T-helper 1 cell treated with Interleukin-12 subunit alpha and Interleukin-12 subunit beta and Interleukin-4 antibody, amounts not matched to agents 30 μg/mL and 1 μg/mL, for 36 hours (primary cell): ENCODE results near the gene TENM3.

Source experiments
- H3K27ac Mint-ChIP-seq: one replicate; pipeline ENCODE4 v1.8.0; 2021; ENCODE audit warnings: mild to moderate bottlenecking, mixed read lengths
- H3K27me3 Mint-ChIP-seq: one replicate; pipeline ENCODE4 v1.8.0; 2021; ENCODE audit warnings: low read depth, mixed read lengths
- H3K36me3 Mint-ChIP-seq: one replicate; pipeline ENCODE4 v1.8.0; 2021; ENCODE audit warnings: low read depth, mixed read lengths
- H3K4me1 Mint-ChIP-seq: one replicate; pipeline ENCODE4 v1.8.0; 2021; ENCODE audit warnings: low read depth, mixed read lengths
- H3K4me3 Mint-ChIP-seq: one replicate; pipeline ENCODE4 v1.8.0; 2021; ENCODE audit warnings: mild to moderate bottlenecking, moderate library complexity, mixed read lengths
- H3K9me3 Mint-ChIP-seq: one replicate; pipeline ENCODE4 v1.8.0; 2021; ENCODE audit warnings: mixed read lengths

Gene TENM3

DNA sequence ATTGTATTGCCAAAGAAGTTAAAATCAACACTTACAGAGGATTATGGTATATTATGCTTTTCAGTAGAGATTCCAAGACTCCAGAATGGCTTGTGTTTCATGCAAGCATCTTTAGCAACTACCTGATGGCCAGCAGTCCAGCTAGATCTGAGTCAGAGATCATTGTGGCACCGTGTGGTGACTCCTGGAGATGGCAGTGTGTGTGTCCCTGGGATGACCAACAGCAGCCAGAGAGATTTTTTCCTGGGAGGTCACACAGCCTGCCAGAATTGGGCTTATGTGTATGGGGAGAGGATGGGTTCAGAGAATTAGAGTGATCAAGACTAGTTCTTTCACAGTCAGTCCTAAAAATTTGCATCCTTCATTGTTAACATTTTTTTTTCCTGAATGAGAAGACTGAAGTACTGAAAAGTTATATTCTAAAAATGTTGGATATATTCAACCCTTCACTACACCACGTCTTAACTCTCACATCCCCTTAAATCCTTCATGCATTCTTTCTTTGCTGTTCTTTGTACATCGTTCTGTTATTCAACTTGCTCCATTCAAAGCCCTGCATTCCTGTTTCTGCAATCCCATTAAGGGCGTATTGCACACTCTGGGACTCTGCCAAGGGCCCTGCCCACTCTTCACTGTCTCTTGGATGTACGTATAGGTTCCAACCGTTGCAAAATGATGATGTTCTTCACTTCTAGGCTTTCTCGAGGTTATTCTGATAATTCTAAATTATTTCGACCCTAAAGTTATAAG, 12.4 kb downstream of the TENM3 start:
- Mint-ChIP-seq H3K4me1 (no peaks in the 10 kb centered on the region), H3K27me3 (no peaks in the 10 kb centered on the region), H3K4me3 (no peak overlapping the region), H3K27ac (no peak overlapping the region), H3K9me3 (no peaks in the 10 kb centered on the region), H3K36me3 (no peaks in the 10 kb centered on the region)

DNA sequence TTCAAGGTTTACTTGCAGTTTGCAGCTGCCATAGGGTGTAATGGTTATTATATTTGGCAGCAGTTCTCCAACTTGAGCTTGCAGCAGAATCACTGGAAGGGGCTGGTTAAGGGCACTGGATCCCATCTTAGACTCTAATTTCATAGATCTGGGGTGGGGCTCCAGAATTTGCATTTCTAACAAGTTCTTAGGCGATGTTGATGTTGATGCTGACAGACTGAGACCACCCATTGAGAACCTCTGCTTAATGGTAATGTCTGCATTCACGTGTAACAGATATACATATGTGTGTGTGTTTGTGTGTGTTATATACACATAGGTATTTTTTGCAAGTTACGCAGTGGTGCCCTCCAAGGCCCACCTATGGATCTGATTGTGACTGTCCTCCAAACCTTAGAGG, 13.8 kb downstream of the TENM3 start:
- Mint-ChIP-seq H3K27ac (no peak overlapping the region), H3K36me3 (no peaks in the 10 kb centered on the region), H3K27me3 (no peaks in the 10 kb centered on the region), H3K4me1 (no peaks in the 10 kb centered on the region), H3K4me3 (no peak overlapping the region), H3K9me3 (no peaks in the 10 kb centered on the region)

DNA sequence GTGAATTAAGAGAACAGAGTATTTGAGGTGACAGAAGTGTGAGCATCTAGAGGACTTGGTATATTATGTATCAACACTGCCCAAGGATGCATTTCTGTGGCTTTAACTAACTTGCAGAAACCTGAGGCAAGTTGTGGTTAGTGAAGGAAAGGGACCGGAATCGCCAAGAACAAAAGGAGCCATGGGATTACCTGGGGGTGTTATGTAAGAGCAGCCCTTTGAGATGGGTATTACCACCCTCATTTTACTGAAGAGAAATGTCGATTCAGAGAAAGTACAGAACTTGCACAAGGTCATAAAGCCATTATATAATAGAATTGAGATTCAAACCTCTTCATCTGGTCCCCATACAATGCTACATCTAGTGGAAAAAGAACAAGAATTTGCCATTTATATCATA, 14.3 kb downstream of the TENM3 start:
- no peaks in the 10 kb centered on the region for H3K9me3 Mint-ChIP-seq
- H3K27ac Mint-ChIP-seq: no peak overlapping the region
- no peaks in the 10 kb centered on the region for H3K4me1 Mint-ChIP-seq
- H3K36me3 Mint-ChIP-seq: no peaks in the 10 kb centered on the region
- no peak overlapping the region for H3K4me3 Mint-ChIP-seq
- H3K27me3 Mint-ChIP-seq: no peaks in the 10 kb centered on the region

DNA sequence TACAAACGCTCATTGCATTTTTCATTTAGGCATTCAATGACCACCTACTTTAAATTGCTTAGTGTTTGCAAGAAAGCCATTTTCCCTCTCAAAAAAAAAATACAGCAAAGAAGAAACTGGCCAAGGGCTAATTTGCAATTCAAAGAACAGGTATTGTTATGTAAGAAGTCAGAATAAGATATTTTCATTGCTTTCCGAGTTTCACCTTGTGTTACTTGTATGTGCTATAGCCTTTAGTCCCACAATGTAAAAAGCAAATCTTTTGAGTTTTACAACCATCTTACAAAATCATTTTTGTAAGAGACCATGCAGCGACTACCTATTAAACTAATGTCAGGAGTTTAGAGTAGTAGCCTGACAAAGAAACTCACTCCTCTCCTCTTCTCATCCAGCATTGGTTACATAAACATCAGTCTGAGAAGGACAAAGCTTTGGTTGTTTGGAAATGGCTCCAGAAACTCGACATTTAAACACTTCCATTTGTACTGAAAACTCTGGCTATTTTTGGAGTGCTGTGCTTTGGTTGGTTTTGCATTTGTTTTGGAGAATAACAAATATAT, 15.3 kb downstream of the TENM3 start:
- H3K4me3 Mint-ChIP-seq: no peak overlapping the region
- H3K36me3 Mint-ChIP-seq: no peaks in the 10 kb centered on the region
- no peaks in the 10 kb centered on the region for H3K27me3 Mint-ChIP-seq
- no peaks in the 10 kb centered on the region for H3K4me1 Mint-ChIP-seq
- H3K27ac Mint-ChIP-seq: no peak overlapping the region
- no peaks in the 10 kb centered on the region for H3K9me3 Mint-ChIP-seq

GRCh38 chr4:182261651-182262223, 18.5 kb downstream of the TENM3 start:
- Mint-ChIP-seq H3K27me3 (no peaks in the 10 kb centered on the region), H3K4me3 (no peak overlapping the region), H3K27ac (no peak overlapping the region), H3K9me3 (no peaks in the 10 kb centered on the region), H3K36me3 (no peaks in the 10 kb centered on the region), H3K4me1 (no peaks in the 10 kb centered on the region)

- H3K9me3 Mint-ChIP-seq: no peaks in the 10 kb centered on the region
- H3K27ac Mint-ChIP-seq: no peak overlapping the region
- H3K4me3 Mint-ChIP-seq: no peak overlapping the region
- H3K4me1 Mint-ChIP-seq: no peaks in the 10 kb centered on the region
- H3K27me3 Mint-ChIP-seq: no peaks in the 10 kb centered on the region
- no peaks in the 10 kb centered on the region for H3K36me3 Mint-ChIP-seq
Measured at GRCh38 chr4:182263562-182263961, 20.4 kb downstream of the TENM3 start.

- Mint-ChIP-seq H3K27ac (no peak overlapping the region), H3K36me3 (no peaks in the 10 kb centered on the region), H3K9me3 (no peaks in the 10 kb centered on the region), H3K27me3 (no peaks in the 10 kb centered on the region), H3K4me1 (no peaks in the 10 kb centered on the region), H3K4me3 (no peak overlapping the region)
Measured at GRCh38 chr4:182264139-182264752, 21.0 kb downstream of the TENM3 start.

GRCh38 chr4:182265881-182266280, 22.7 kb downstream of the TENM3 start:
- no peaks in the 10 kb centered on the region for H3K4me1 Mint-ChIP-seq
- H3K27ac Mint-ChIP-seq: no peak overlapping the region
- H3K4me3 Mint-ChIP-seq: no peak overlapping the region
- H3K27me3 Mint-ChIP-seq: no peaks in the 10 kb centered on the region
- H3K9me3 Mint-ChIP-seq: no peaks in the 10 kb centered on the region
- H3K36me3 Mint-ChIP-seq: no peaks in the 10 kb centered on the region

GRCh38 chr4:182267048-182267447, 23.8 kb downstream of the TENM3 start:
- Mint-ChIP-seq H3K4me1 (no peaks in the 10 kb centered on the region), H3K27ac (no peak overlapping the region), H3K36me3 (no peaks in the 10 kb centered on the region), H3K4me3 (no peak overlapping the region), H3K27me3 (no peaks in the 10 kb centered on the region), H3K9me3 (no peaks in the 10 kb centered on the region)

GRCh38 chr4:182268966-182269365, 25.8 kb downstream of the TENM3 start:
- no peak overlapping the region for H3K4me3 Mint-ChIP-seq
- no peak overlapping the region for H3K27ac Mint-ChIP-seq
- H3K4me1 Mint-ChIP-seq: no peaks in the 10 kb centered on the region
- no peaks in the 10 kb centered on the region for H3K36me3 Mint-ChIP-seq
- H3K27me3 Mint-ChIP-seq: no peaks in the 10 kb centered on the region
- peaks cover 8% of the 10 kb centered on the region for H3K9me3 Mint-ChIP-seq

GRCh38 chr4:182271731-182272130, 28.5 kb downstream of the TENM3 start:
- Mint-ChIP-seq H3K4me3 (no peak overlapping the region), H3K27me3 (no peaks in the 10 kb centered on the region), H3K4me1 (no peaks in the 10 kb centered on the region), H3K36me3 (no peaks in the 10 kb centered on the region), H3K9me3 (peaks cover 8% of the 10 kb centered on the region), H3K27ac (no peak overlapping the region)

DNA sequence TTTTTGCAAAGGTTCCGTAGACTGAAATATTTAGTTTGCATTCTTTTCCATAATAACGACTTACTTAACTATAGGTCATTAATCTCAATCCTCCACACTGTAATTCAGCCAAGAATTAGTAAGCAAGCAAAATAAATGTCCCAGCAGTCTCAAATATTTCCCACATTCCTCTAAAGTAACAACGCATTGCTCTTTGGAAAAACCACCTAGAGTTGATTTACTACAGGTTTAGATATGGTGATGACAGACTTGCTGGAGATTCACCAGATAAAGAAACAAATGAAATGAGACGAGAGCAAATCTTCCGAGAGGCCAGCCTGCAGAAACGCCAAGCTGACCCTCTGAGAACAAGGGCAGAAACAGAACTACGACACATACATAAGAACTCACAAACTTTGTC, 28.9 kb downstream of the TENM3 start:
- H3K4me3 Mint-ChIP-seq: no peak overlapping the region
- H3K9me3 Mint-ChIP-seq: peaks cover 8% of the 10 kb centered on the region
- no peaks in the 10 kb centered on the region for H3K4me1 Mint-ChIP-seq
- no peaks in the 10 kb centered on the region for H3K27me3 Mint-ChIP-seq
- no peaks in the 10 kb centered on the region for H3K36me3 Mint-ChIP-seq
- no peak overlapping the region for H3K27ac Mint-ChIP-seq

GRCh38 chr4:182273191-182273935, 30.2 kb downstream of the TENM3 start:
- Mint-ChIP-seq H3K9me3 (peaks cover 8% of the 10 kb centered on the region), H3K4me1 (no peaks in the 10 kb centered on the region), H3K27me3 (no peaks in the 10 kb centered on the region), H3K4me3 (no peak overlapping the region), H3K36me3 (no peaks in the 10 kb centered on the region), H3K27ac (no peak overlapping the region)

GRCh38 chr4:182276210-182277109, 33.3 kb downstream of the TENM3 start:
- Mint-ChIP-seq H3K4me1 (no peaks in the 10 kb centered on the region), H3K27me3 (no peaks in the 10 kb centered on the region), H3K4me3 (no peak overlapping the region), H3K9me3 (peaks cover 8% of the 10 kb centered on the region), H3K27ac (no peak overlapping the region), H3K36me3 (no peaks in the 10 kb centered on the region)
